AG09309 (cell line): ENCODE results near the gene TTK.

Experiments used
- DNase-seq: peaks from one replicate; pipeline ENCODE4 v3.0.0-alpha.2; 2010; ENCODE audit warnings: low read depth
- H3K4me3 ChIP-seq: 2 replicates; pipeline ENCODE4 v1.5.1; 2011; ENCODE audit warnings: mild to moderate bottlenecking, low read depth, low read length, moderate library complexity; ENCODE audit not compliant: control insufficient read depth
- CTCF ChIP-seq: IDR thresholded peaks from 2 replicates; pipeline ENCODE4 v1.5.1; 2011; ENCODE audit warnings: mild to moderate bottlenecking, low read depth, low read length, inconsistent platforms; ENCODE audit not compliant: insufficient read depth, control insufficient read depth; ENCODE audit errors: missing control alignments

TTK gene

GRCh38 chr6:80004173-80005072 lies at the start of gene TTK:
Gene TTK, plus strand, starts transcription at chr6:80004649. Its CDS starts 1,195 bp downstream, at chr6:80005844.
- no peak for TF ChIP-seq CTCF
- H3K4me3 ChIP-seq, result peak within 1 kb of the TSS; percentile 70
- DNase-seq, result peak; percentile 75

GRCh38 chr6:79954849-79955248 lies 49.6 kb upstream of the TTK start:
- no peak for DNase-seq
- TF ChIP-seq CTCF, result no peak
- no peak overlapping the region for H3K4me3 ChIP-seq

- TF ChIP-seq CTCF, result no peak
- no peak overlapping the region for H3K4me3 ChIP-seq
- DNase-seq, result no peak
These were observed 39.8 kb upstream of the TTK start for GRCh38 chr6:79964607-79965081.

- no peak for TF ChIP-seq CTCF
- H3K4me3 ChIP-seq, result no peak overlapping the region
- DNase-seq, result no peak
These were observed 37.3 kb upstream of the TTK start for GRCh38 chr6:79967178-79967577.

GRCh38 chr6:79969784-79970183 lies 34.7 kb upstream of the TTK start:
- DNase-seq, result no peak
- no peak overlapping the region for H3K4me3 ChIP-seq
- no peak for TF ChIP-seq CTCF

- DNase-seq, result no peak
- no peak overlapping the region for H3K4me3 ChIP-seq
- TF ChIP-seq CTCF, result no peak
These were observed 33.3 kb upstream of the TTK start for GRCh38 chr6:79971193-79971592.
